Activated naive CD8-positive, alpha-beta T cell treated with anti-CD3 and anti-CD28 coated beads, Interleukin-2, amount 10 ng/mL, durations not matched to agents 7 days and 5 days (primary cell): Measurements from ENCODE around the gene XPC. TPM values are rescaled to one million over a fixed set of nuclear protein-coding genes. Genes with fewer than 3 reads are reported as not detected.

ENCODE experiments used
- ATAC-seq: fragments of 150-1000 bp; cut with Tn5 transposase; one replicate; pipeline ENCODE4 v1.10.0; 2021; ENCODE audit warnings: low read depth, moderate library complexity
- POLR2A ChIA-PET: fragments of 350-600 bp; sonication (Branson Sonifier 250); formaldehyde crosslinking; loops from one replicate; lab custom pipeline; 2021; ENCODE audit warnings: antibody characterized with exemption; lab: Charles Lee
- DNase-seq: peaks from one replicate; pipeline ENCODE4 v3.0.0; 2021
- H3K27ac Mint-ChIP-seq: one replicate; pipeline ENCODE4 v1.8.0; 2022; ENCODE audit warnings: mild to moderate bottlenecking, mixed read lengths
- H3K27me3 Mint-ChIP-seq: one replicate; pipeline ENCODE4 v1.8.0; 2022; ENCODE audit warnings: mild to moderate bottlenecking, moderate library complexity, mixed read lengths
- H3K36me3 Mint-ChIP-seq: one replicate; pipeline ENCODE4 v1.8.0; 2021; ENCODE audit warnings: mild to moderate bottlenecking, mixed read lengths
- H3K4me1 Mint-ChIP-seq: one replicate; pipeline ENCODE4 v1.8.0; 2021; ENCODE audit warnings: mixed read lengths
- H3K4me3 Mint-ChIP-seq: one replicate; pipeline ENCODE4 v1.8.0; 2022; ENCODE audit warnings: mild to moderate bottlenecking, moderate library complexity, mixed read lengths
- H3K9me3 Mint-ChIP-seq: one replicate; pipeline ENCODE4 v1.8.0; 2021; ENCODE audit warnings: mixed read lengths
- total RNA-seq, 2 experiments: library from RNA; stranded (reverse); gene quantifications; one replicate each; pipeline ENCODE4 v1.2.3, GENCODE V29; 2021

XPC gene
- total RNA-seq, 2 experiments from 2014 or later: 53.3 to 56.8 TPM

DNA sequence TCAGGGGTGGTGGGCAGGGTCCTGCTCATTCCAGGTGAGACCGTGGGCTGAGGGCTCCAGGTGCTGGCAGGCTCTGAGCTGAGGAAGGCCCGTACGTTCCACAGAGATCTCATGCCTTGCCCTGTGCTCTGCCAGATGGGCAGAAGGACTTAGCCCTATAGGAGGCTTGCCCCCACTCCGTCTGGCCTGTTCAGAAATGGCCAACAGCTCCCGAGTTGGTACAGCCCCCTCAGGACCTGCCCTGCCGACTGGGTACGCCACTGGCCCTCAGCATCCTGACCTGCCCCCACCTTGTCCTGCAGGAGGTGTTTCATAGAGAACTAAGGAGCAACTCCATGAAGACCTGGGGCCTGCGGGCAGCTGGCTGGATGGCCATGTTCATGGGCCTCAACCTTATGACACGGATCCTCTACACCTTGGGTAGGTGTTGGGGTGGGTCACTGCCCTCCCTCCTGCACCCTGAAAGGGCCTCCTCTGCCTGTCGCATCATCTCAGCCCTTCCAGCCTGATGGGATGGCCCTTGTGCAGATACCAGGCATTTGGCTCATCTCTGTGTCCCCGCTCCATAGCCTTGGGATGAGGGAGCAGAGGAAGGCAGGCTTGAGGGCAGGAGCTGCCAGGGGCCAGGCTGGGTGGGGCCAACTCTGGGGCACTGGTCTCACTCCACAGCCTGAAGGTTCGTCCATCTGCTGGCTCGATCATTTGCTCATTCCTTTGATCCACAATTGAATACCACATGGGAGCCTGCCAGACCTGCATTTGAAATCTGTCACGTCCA lies 39.3 kb downstream of the XPC start:
- no peak overlapping the region for H3K4me3 Mint-ChIP-seq
- peaks cover 6% of the 10 kb centered on the region for H3K4me1 Mint-ChIP-seq
- H3K9me3 Mint-ChIP-seq: no peaks in the 10 kb centered on the region
- H3K27ac Mint-ChIP-seq: no peak overlapping the region
- H3K27me3 Mint-ChIP-seq: no peaks in the 10 kb centered on the region
- peaks cover 10% of the 10 kb centered on the region for H3K36me3 Mint-ChIP-seq
- no peak for ATAC-seq
- no peak for DNase-seq
- POLR2A ChIA-PET: no interaction called here

DNA sequence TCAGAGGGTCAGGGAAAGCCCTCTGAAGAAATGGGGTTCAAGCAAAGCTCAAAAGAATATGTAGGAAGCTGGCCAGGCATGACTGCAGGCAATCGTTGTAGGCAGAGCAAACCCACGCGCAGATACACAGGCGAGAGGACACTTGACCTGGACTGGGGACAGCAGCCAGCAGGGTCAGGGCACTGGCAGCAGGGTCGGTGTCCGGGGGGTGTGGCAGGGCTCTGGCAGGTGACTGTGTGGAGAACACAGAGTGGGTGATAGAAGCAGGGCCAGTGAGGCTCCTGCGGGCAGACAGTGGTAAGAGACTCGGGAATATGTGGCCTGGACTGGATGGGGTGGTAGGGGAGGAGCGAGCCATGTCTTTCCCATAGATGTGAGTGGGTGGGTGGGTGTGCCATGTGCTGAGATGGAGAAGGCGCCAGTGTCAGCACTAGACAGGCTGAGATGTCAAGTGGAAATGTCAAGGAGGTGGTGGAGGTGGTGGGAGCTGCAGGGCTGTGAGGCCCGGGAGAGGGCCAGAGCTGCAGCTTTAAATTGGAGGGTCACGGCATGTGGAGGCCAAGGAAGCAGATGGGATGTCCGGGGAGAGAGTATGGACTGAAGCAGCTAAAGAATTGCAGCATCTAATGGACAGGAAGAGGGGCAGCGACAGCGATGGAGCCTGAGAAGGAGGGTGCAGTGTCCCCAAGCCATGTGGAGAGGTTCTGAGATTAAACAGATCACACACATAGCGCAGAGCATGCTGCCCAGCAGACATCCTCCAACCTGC lies 40.1 kb downstream of the XPC start:
- Mint-ChIP-seq H3K27ac (no peak overlapping the region), H3K27me3 (no peaks in the 10 kb centered on the region)
- no peak for ATAC-seq

DNA sequence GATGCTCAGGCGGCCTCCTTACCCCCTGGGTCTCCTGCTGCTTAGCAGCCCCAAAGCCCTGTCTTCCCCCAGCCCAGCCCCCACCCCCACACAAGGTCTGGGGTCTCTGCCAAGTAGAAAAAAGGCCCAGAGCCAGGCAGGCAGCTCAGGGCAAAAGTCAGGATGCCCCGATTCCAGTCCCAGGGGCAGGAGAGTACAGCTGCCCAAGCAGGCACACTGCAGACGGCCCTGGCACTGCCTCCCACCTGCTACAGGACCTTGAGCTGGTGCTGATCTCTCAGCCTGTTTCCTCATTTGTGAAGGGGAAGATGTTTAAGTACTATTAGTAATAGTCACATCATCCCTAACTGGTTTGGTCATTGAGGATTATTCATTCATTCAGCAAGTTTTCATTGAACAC lies 41.0 kb downstream of the XPC start:
- no peaks in the 10 kb centered on the region for H3K27me3 Mint-ChIP-seq
- ATAC-seq: no peak
- H3K9me3 Mint-ChIP-seq: no peaks in the 10 kb centered on the region
- POLR2A ChIA-PET: no interaction called here
- H3K4me3 Mint-ChIP-seq: no peak overlapping the region
- no peak overlapping the region for H3K27ac Mint-ChIP-seq
- peaks cover 10% of the 10 kb centered on the region for H3K36me3 Mint-ChIP-seq
- peaks cover 1% of the 10 kb centered on the region for H3K4me1 Mint-ChIP-seq
- DNase-seq: no peak

More for the DNA sequence above, 40.1 kb downstream of the XPC start:
- peaks cover 10% of the 10 kb centered on the region for H3K36me3 Mint-ChIP-seq
- DNase-seq: no peak
- no peaks in the 10 kb centered on the region for H3K9me3 Mint-ChIP-seq
- peaks cover 4% of the 10 kb centered on the region for H3K4me1 Mint-ChIP-seq
- POLR2A ChIA-PET: no interaction called here
- no peak overlapping the region for H3K4me3 Mint-ChIP-seq

GRCh38 chr3:14137004-14137403 lies 41.4 kb downstream of the XPC start:
- no peaks in the 10 kb centered on the region for H3K9me3 Mint-ChIP-seq
- POLR2A ChIA-PET: no interaction called here
- DNase-seq: no peak
- H3K4me1 Mint-ChIP-seq: no peaks in the 10 kb centered on the region
- no peak overlapping the region for H3K4me3 Mint-ChIP-seq
- no peak for ATAC-seq
- peaks cover 7% of the 10 kb centered on the region for H3K36me3 Mint-ChIP-seq
- H3K27ac Mint-ChIP-seq: no peak overlapping the region
- no peaks in the 10 kb centered on the region for H3K27me3 Mint-ChIP-seq

DNA sequence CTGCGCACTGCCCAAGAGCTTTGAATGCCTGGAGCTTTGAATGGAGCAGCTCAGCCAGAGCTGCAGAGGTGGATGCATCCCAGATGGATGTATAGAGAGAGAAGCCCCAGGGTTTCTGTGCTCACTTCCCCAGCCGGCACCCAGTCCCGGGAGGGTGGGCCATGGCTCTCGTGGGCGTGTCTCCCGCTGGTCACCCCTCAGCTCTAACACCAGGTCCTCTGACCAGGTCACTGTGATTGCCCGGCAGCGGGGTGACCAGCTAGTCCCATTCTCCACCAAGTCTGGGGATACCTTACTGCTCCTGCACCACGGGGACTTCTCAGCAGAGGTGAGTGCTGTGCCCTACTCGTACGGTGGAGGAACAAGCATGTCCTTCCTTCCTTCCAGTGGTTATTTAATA lies 42.8 kb downstream of the XPC start:
- H3K4me3 Mint-ChIP-seq: no peak overlapping the region
- H3K4me1 Mint-ChIP-seq: no peaks in the 10 kb centered on the region
- POLR2A ChIA-PET: no interaction called here
- no peak for DNase-seq
- no peaks in the 10 kb centered on the region for H3K9me3 Mint-ChIP-seq
- H3K27me3 Mint-ChIP-seq: no peaks in the 10 kb centered on the region
- H3K27ac Mint-ChIP-seq: no peak overlapping the region
- H3K36me3 Mint-ChIP-seq: peaks cover 7% of the 10 kb centered on the region
- no peak for ATAC-seq

- DNase-seq (no peak), ATAC-seq (no peak)
- Mint-ChIP-seq H3K9me3 (no peaks in the 10 kb centered on the region), H3K27me3 (no peaks in the 10 kb centered on the region), H3K4me1 (no peaks in the 10 kb centered on the region), H3K27ac (no peak overlapping the region), H3K4me3 (no peak overlapping the region), H3K36me3 (peaks cover 12% of the 10 kb centered on the region)
- POLR2A ChIA-PET: interaction anchor here (1.7 kb wide), 1 partner anchor 9 kb away, joined by 5 read pairs; the partner anchor contains the start of genes CHCHD4 and TMEM43
These were observed 44.1 kb downstream of the XPC start for GRCh38 chr3:14134291-14134690.

GRCh38 chr3:14133876-14134275 lies 44.5 kb downstream of the XPC start:
- no peaks in the 10 kb centered on the region for H3K9me3 Mint-ChIP-seq
- no peak overlapping the region for H3K27ac Mint-ChIP-seq
- ATAC-seq (no peak), DNase-seq (no peak)
- POLR2A ChIA-PET: interaction anchor here (1.7 kb wide), 1 partner anchor 9 kb away, joined by 5 read pairs; the partner anchor contains the start of genes CHCHD4 and TMEM43
- H3K4me1 Mint-ChIP-seq: no peaks in the 10 kb centered on the region
- no peak overlapping the region for H3K4me3 Mint-ChIP-seq
- peaks cover 14% of the 10 kb centered on the region for H3K36me3 Mint-ChIP-seq
- H3K27me3 Mint-ChIP-seq: no peaks in the 10 kb centered on the region

GRCh38 chr3:14133188-14133800 lies 45.1 kb downstream of the XPC start:
- peaks cover 2% of the 10 kb centered on the region for H3K4me1 Mint-ChIP-seq
- no peak for DNase-seq
- peaks cover 20% of the 10 kb centered on the region for H3K36me3 Mint-ChIP-seq
- ATAC-seq: no peak
- POLR2A ChIA-PET: interaction anchor here (1.7 kb wide), 1 partner anchor 8 kb away, joined by 5 read pairs; the partner anchor contains the start of genes CHCHD4 and TMEM43
- H3K27me3 Mint-ChIP-seq: no peaks in the 10 kb centered on the region
- no peak overlapping the region for H3K4me3 Mint-ChIP-seq
- no peak overlapping the region for H3K27ac Mint-ChIP-seq
- H3K9me3 Mint-ChIP-seq: no peaks in the 10 kb centered on the region

- Mint-ChIP-seq H3K27me3 (no peaks in the 10 kb centered on the region), H3K27ac (no peak overlapping the region), H3K36me3 (peaks cover 24% of the 10 kb centered on the region), H3K4me3 (no peak overlapping the region), H3K9me3 (no peaks in the 10 kb centered on the region), H3K4me1 (peaks cover 8% of the 10 kb centered on the region)
- DNase-seq: no peak
- no peak for ATAC-seq
- POLR2A ChIA-PET: no interaction called here
These were observed 45.7 kb downstream of the XPC start for GRCh38 chr3:14132689-14133088.

GRCh38 chr3:14132120-14132519 lies 46.3 kb downstream of the XPC start:
- no peaks in the 10 kb centered on the region for H3K27me3 Mint-ChIP-seq
- H3K4me3 Mint-ChIP-seq: no peak overlapping the region
- no peaks in the 10 kb centered on the region for H3K9me3 Mint-ChIP-seq
- POLR2A ChIA-PET: no interaction called here
- H3K4me1 Mint-ChIP-seq: peaks cover 13% of the 10 kb centered on the region
- H3K36me3 Mint-ChIP-seq: peaks cover 24% of the 10 kb centered on the region
- H3K27ac Mint-ChIP-seq: no peak overlapping the region
- DNase-seq (no peak), ATAC-seq (no peak)

- Mint-ChIP-seq H3K4me3 (no peak overlapping the region), H3K9me3 (no peaks in the 10 kb centered on the region), H3K36me3 (peaks cover 24% of the 10 kb centered on the region), H3K27ac (no peak overlapping the region), H3K27me3 (no peaks in the 10 kb centered on the region), H3K4me1 (peaks cover 19% of the 10 kb centered on the region)
- no peak for DNase-seq
- ATAC-seq: no peak
- POLR2A ChIA-PET: no interaction called here
These were observed 47.3 kb downstream of the XPC start for GRCh38 chr3:14131134-14131533.

GRCh38 chr3:14130707-14131106 lies 47.7 kb downstream of the XPC start:
- Mint-ChIP-seq H3K9me3 (no peaks in the 10 kb centered on the region), H3K27me3 (no peaks in the 10 kb centered on the region), H3K4me3 (no peak overlapping the region), H3K4me1 (peaks cover 23% of the 10 kb centered on the region), H3K36me3 (peaks cover 21% of the 10 kb centered on the region), H3K27ac (no peak overlapping the region)
- no peak for ATAC-seq
- POLR2A ChIA-PET: no interaction called here
- DNase-seq: no peak

- no peak overlapping the region for H3K4me3 Mint-ChIP-seq
- ATAC-seq (no peak), DNase-seq (no peak)
- H3K36me3 Mint-ChIP-seq: peaks cover 21% of the 10 kb centered on the region
- H3K9me3 Mint-ChIP-seq: no peaks in the 10 kb centered on the region
- H3K27me3 Mint-ChIP-seq: no peaks in the 10 kb centered on the region
- peaks cover 24% of the 10 kb centered on the region for H3K4me1 Mint-ChIP-seq
- POLR2A ChIA-PET: no interaction called here
- no peak overlapping the region for H3K27ac Mint-ChIP-seq
These were observed 48.2 kb downstream of the XPC start for GRCh38 chr3:14130230-14130629.
